Hepatocyte (in vitro differentiated cells): Measurements from ENCODE around the gene UBE2L6. TPM values are rescaled to one million over a fixed set of nuclear protein-coding genes. Genes with fewer than 3 reads are reported as not detected.

Experiments used
- DNase-seq: peaks from one replicate; pipeline ENCODE4 v3.0.0-alpha.2; 2016; ENCODE audit warnings: low spot score
- H2AFZ ChIP-seq: fragments of 200-600 bp; sonication (generic); 2 replicates; pipeline ENCODE4 v1.6.0; 2016; ENCODE audit warnings: antibody characterized with exemption, mild to moderate bottlenecking
- H3K27ac ChIP-seq: fragments of 200-600 bp; sonication (generic); 2 replicates; pipeline ENCODE4 v1.5.1; 2016; ENCODE audit warnings: mild to moderate bottlenecking
- H3K27me3 ChIP-seq: fragments of 200-600 bp; sonication (generic); 2 replicates; pipeline ENCODE4 v1.6.1; 2016
- H3K36me3 ChIP-seq: fragments of 200-600 bp; sonication (generic); replicated peaks from 2 replicates; pipeline ENCODE4 v1.5.1; 2016; ENCODE audit warnings: low read depth; ENCODE audit not compliant: insufficient read depth
- H3K4me1 ChIP-seq: fragments of 200-600 bp; sonication (generic); 2 replicates; pipeline ENCODE4 v1.5.1; 2016; ENCODE audit warnings: mild to moderate bottlenecking, moderate library complexity; ENCODE audit not compliant: insufficient read depth
- H3K4me2 ChIP-seq: fragments of 200-600 bp; sonication (generic); 2 replicates; pipeline ENCODE4 v1.6.0; 2016
- H3K4me3 ChIP-seq: fragments of 200-600 bp; sonication (generic); 2 replicates; pipeline ENCODE4 v1.5.1; 2016; ENCODE audit warnings: mild to moderate bottlenecking
- H3K79me2 ChIP-seq: fragments of 200-600 bp; sonication (generic); 2 replicates; pipeline ENCODE4 v1.6.0; 2017; ENCODE audit warnings: mild to moderate bottlenecking
- H3K9me2 ChIP-seq: fragments of 200-600 bp; sonication (generic); replicated peaks from 2 replicates; pipeline ENCODE4 v1.6.0; 2017; ENCODE audit warnings: mild to moderate bottlenecking; ENCODE audit not compliant: insufficient read depth
- H3K9me3 ChIP-seq: fragments of 200-600 bp; sonication (generic); 2 replicates; pipeline ENCODE4 v1.5.1; 2016; ENCODE audit warnings: low read depth, mild to moderate bottlenecking
- H4K20me1 ChIP-seq: fragments of 200-600 bp; sonication (generic); 2 replicates; pipeline ENCODE4 v1.6.0; 2016; ENCODE audit warnings: mild to moderate bottlenecking; ENCODE audit not compliant: insufficient read depth, poor library complexity, severe bottlenecking
- CTCF ChIP-seq: fragments of 200-600 bp; sonication (generic); IDR thresholded peaks from 2 replicates; pipeline ENCODE4 v1.5.1; 2016; ENCODE audit warnings: antibody characterized with exemption, mild to moderate bottlenecking; ENCODE audit not compliant: poor library complexity
- EZH2 ChIP-seq: fragments of 200-600 bp; sonication (generic); IDR thresholded peaks from 2 replicates; pipeline ENCODE4 v1.6.1; 2016; ENCODE audit warnings: antibody characterized with exemption, mild to moderate bottlenecking, borderline replicate concordance
- EZH2phosphoT487 ChIP-seq: fragments of 200-600 bp; sonication (generic); IDR thresholded peaks from one replicate; pipeline ENCODE4 v1.6.1; 2018; ENCODE audit warnings: antibody characterized with exemption, mild to moderate bottlenecking, low read depth, moderate library complexity; ENCODE audit not compliant: unreplicated experiment, severe bottlenecking
- WGBS: methylation state at CpG from one replicate; pipeline ENCODE4 v1.1.6; 2016; ENCODE audit warnings: low lambda C conversion rate; ENCODE audit errors: missing lambda C conversion rate; 5-methylcytosine and 5-hydroxymethylcytosine counted together
- polyA plus RNA-seq: library from polyadenylated mRNA; unstranded; fragments of >200 nt; fragmentation: Nextera tagmentation; extraction: Ambion mirVana; gene quantifications from 2 replicates; pipeline ENCODE4 v1.2.1, GENCODE V29; 2016
- total RNA-seq: library from RNA; depleted of rRNA; stranded (reverse); fragments of >200 nt; gene quantifications from 2 replicates; pipeline ENCODE4 v1.2.3, GENCODE V29; 2014

The UBE2L6 gene
- total and polyA plus RNA-seq, 2 experiments from 2014 or later: 45.7 to 113 TPM

- no peaks in the 10 kb centered on the region for H3K9me3 ChIP-seq
- 62% methylated on average over 9 of the region's 9 CpGs for WGBS
- no peaks in the 10 kb centered on the region for H3K36me3 ChIP-seq
- H3K4me1 ChIP-seq: no peaks in the 10 kb centered on the region
- H3K27ac ChIP-seq: no peak overlapping the region
- DNase-seq: no peak
- TF ChIP-seq EZH2 (no peak), EZH2phosphoT487 (no peak), CTCF (no peak)
- no peak overlapping the region for H3K4me2 ChIP-seq
- H2AFZ ChIP-seq: no peak overlapping the region
- no peaks in the 10 kb centered on the region for H3K9me2 ChIP-seq
- H3K79me2 ChIP-seq: no peaks in the 10 kb centered on the region
- no peak overlapping the region for H3K4me3 ChIP-seq
- no peaks in the 10 kb centered on the region for H4K20me1 ChIP-seq
- no peaks in the 10 kb centered on the region for H3K27me3 ChIP-seq
Observed at GRCh38 chr11:57584341-57584740, 16.9 kb upstream of the UBE2L6 start.

- Histone ChIP-seq H3K79me2 (no peaks in the 10 kb centered on the region), H3K9me3 (no peaks in the 10 kb centered on the region), H3K36me3 (no peaks in the 10 kb centered on the region), H3K9me2 (no peaks in the 10 kb centered on the region), H3K4me3 (no peak overlapping the region), H4K20me1 (no peaks in the 10 kb centered on the region), H3K4me1 (peaks cover 2% of the 10 kb centered on the region), H3K27ac (no peak overlapping the region), H3K27me3 (no peaks in the 10 kb centered on the region), H2AFZ (no peak overlapping the region), H3K4me2 (no peak overlapping the region)
- whole genome bisulfite sequencing: 60% methylated on average over 4 of the region's 4 CpGs
- no peak for DNase-seq
- TF ChIP-seq CTCF (no peak), EZH2phosphoT487 (no peak), EZH2 (no peak)
Observed at GRCh38 chr11:57574061-57574460, 6.6 kb upstream of the UBE2L6 start.

GRCh38 chr11:57571606-57572005 is 4.1 kb upstream of the UBE2L6 start:
- no peak overlapping the region for H3K27ac ChIP-seq
- no peak for DNase-seq
- TF ChIP-seq EZH2 (no peak), CTCF (no peak), EZH2phosphoT487 (no peak)
- H2AFZ ChIP-seq: no peak overlapping the region
- no peaks in the 10 kb centered on the region for H3K9me2 ChIP-seq
- WGBS: 81% methylated on average over 2 of the region's 2 CpGs
- no peaks in the 10 kb centered on the region for H4K20me1 ChIP-seq
- H3K9me3 ChIP-seq: no peaks in the 10 kb centered on the region
- H3K79me2 ChIP-seq: peaks cover 5% of the 10 kb centered on the region
- no peak overlapping the region for H3K4me2 ChIP-seq
- peaks cover 3% of the 10 kb centered on the region for H3K4me1 ChIP-seq
- H3K4me3 ChIP-seq: no peak overlapping the region
- no peaks in the 10 kb centered on the region for H3K36me3 ChIP-seq
- H3K27me3 ChIP-seq: no peaks in the 10 kb centered on the region

GRCh38 chr11:57568330-57568766 is 876 bp upstream of the UBE2L6 start:
- H2AFZ ChIP-seq: peak overlapping the region; percentile 52
- no peaks in the 10 kb centered on the region for H3K9me2 ChIP-seq
- 36% methylated on average over 6 of the region's 6 CpGs for WGBS
- peaks cover 22% of the 10 kb centered on the region for H3K79me2 ChIP-seq
- peak overlapping the region; percentile 91 for H3K4me3 ChIP-seq
- H3K9me3 ChIP-seq: no peaks in the 10 kb centered on the region
- DNase-seq: peak; percentile 91
- TF ChIP-seq CTCF (peak; percentile 92), EZH2phosphoT487 (no peak)
- H3K36me3 ChIP-seq: no peaks in the 10 kb centered on the region
- H3K4me2 ChIP-seq: peak overlapping the region; percentile 94
- no peaks in the 10 kb centered on the region for H4K20me1 ChIP-seq
- H3K4me1 ChIP-seq: peaks cover 3% of the 10 kb centered on the region
- H3K27ac ChIP-seq: peak overlapping the region; percentile 76
- H3K27me3 ChIP-seq: no peaks in the 10 kb centered on the region
